SK-N-SH treated with all-trans-retinoic acid at 6 μM for 48 hours (cell line): Measurements from ENCODE around the gene PHIP.

Experiments used
- ATAC-seq: fragments of 200-7000 bp; cut with Tn5 transposase; 3 replicates; pipeline ENCODE4 v1.9.1; 2020; ENCODE audit warnings: mild to moderate bottlenecking, moderate library complexity
- ARNTL ChIP-seq: fragments of 450-650 bp; formaldehyde crosslinking; IDR thresholded peaks from 2 replicates; pipeline ENCODE4 v1.5.0; 2020; ENCODE audit warnings: low read depth, mild to moderate bottlenecking, moderate library complexity, borderline replicate concordance
- BACH2 ChIP-seq: fragments of 250-450 bp; sonication (Bioruptor Pico); IDR thresholded peaks from 2 replicates; pipeline ENCODE4 v1.9.0; 2021; ENCODE audit warnings: mild to moderate bottlenecking, borderline replicate concordance
- CSDC2 ChIP-seq: fragments of 250-450 bp; sonication (Bioruptor Pico); IDR thresholded peaks from 2 replicates; pipeline ENCODE4 v1.5.0; 2020; ENCODE audit warnings: mild to moderate bottlenecking, moderate library complexity
- ESRRG ChIP-seq: fragments of 250-450 bp; sonication (Bioruptor Pico); IDR thresholded peaks from 2 replicates; pipeline ENCODE4 v1.6.1; 2021; ENCODE audit warnings: mild to moderate bottlenecking
- GLIS3 ChIP-seq: fragments of 250-450 bp; sonication (Bioruptor Pico); IDR thresholded peaks from 2 replicates; pipeline ENCODE4 v1.5.0; 2020; ENCODE audit warnings: mild to moderate bottlenecking, moderate library complexity
- ISL1 ChIP-seq: fragments of 250-450 bp; sonication (Bioruptor Pico); IDR thresholded peaks from 2 replicates; pipeline ENCODE4 v2.1.2; 2022; ENCODE audit warnings: mild to moderate bottlenecking, moderate library complexity
- OSR1 ChIP-seq: fragments of 250-450 bp; sonication (Bioruptor Pico); IDR thresholded peaks from 2 replicates; pipeline ENCODE4 v1.8.0; 2022; ENCODE audit warnings: moderate library complexity, mild to moderate bottlenecking, inconsistent platforms
- PATZ1 ChIP-seq: fragments of 250-450 bp; sonication (Bioruptor Pico); IDR thresholded peaks from 2 replicates; pipeline ENCODE4 v1.8.0; 2020; ENCODE audit warnings: mild to moderate bottlenecking, moderate library complexity, borderline replicate concordance
- PPARA ChIP-seq: fragments of 250-450 bp; sonication (Bioruptor Pico); IDR thresholded peaks from 2 replicates; pipeline ENCODE4 v1.5.0; 2020; ENCODE audit warnings: mild to moderate bottlenecking, borderline replicate concordance
- RARB ChIP-seq: fragments of 250-450 bp; sonication (Bioruptor Pico); IDR thresholded peaks from 2 replicates; pipeline ENCODE4 v1.8.0; 2021; ENCODE audit warnings: mild to moderate bottlenecking, moderate library complexity
- SNAI2 ChIP-seq: fragments of 250-450 bp; sonication (Bioruptor Pico); IDR thresholded peaks from 2 replicates; pipeline ENCODE4 v1.5.0; 2020; ENCODE audit warnings: mild to moderate bottlenecking, moderate library complexity
- TCF4 ChIP-seq: fragments of 250-450 bp; sonication (Bioruptor Pico); IDR thresholded peaks from 2 replicates; pipeline ENCODE4 v1.8.0; 2021; ENCODE audit warnings: mild to moderate bottlenecking, moderate library complexity, borderline replicate concordance
- TOX ChIP-seq: fragments of 250-450 bp; sonication (Bioruptor Pico); IDR thresholded peaks from 2 replicates; pipeline ENCODE4 v1.8.0; 2021; ENCODE audit warnings: mild to moderate bottlenecking, moderate library complexity, borderline replicate concordance
- TSHZ2 ChIP-seq: fragments of 250-450 bp; sonication (Bioruptor Pico); IDR thresholded peaks from 2 replicates; pipeline ENCODE4 v1.5.0; 2020; ENCODE audit warnings: mild to moderate bottlenecking, moderate library complexity
- ZC3H10 ChIP-seq: fragments of 250-450 bp; sonication (Bioruptor Pico); IDR thresholded peaks from 2 replicates; pipeline ENCODE4 v1.5.1; 2021; ENCODE audit warnings: mild to moderate bottlenecking, moderate library complexity
- ZFP30 ChIP-seq: fragments of 450-650 bp; formaldehyde crosslinking; IDR thresholded peaks from 2 replicates; pipeline ENCODE4 v1.5.0; 2022; ENCODE audit warnings: mild to moderate bottlenecking, moderate library complexity
- ZNF565 ChIP-seq: fragments of 450-650 bp; formaldehyde crosslinking; conservative IDR thresholded peaks from 2 replicates; pipeline ENCODE4 v1.5.0; 2020; ENCODE audit warnings: low read depth, mild to moderate bottlenecking, moderate library complexity
- ZNF70 ChIP-seq: fragments of 450-650 bp; formaldehyde crosslinking; IDR thresholded peaks from 2 replicates; pipeline ENCODE4 v1.5.0; 2020; ENCODE audit warnings: mild to moderate bottlenecking, moderate library complexity
- ZNF8 ChIP-seq: fragments of 450-650 bp; formaldehyde crosslinking; IDR thresholded peaks from 2 replicates; pipeline ENCODE4 v1.5.0; 2020; ENCODE audit warnings: mild to moderate bottlenecking, moderate library complexity
- TF ChIP-seq, protein P1 (sequence below): fragments of 250-450 bp; sonication (Bioruptor Pico); IDR thresholded peaks from 2 replicates; pipeline ENCODE4 v1.5.1; 2020; ENCODE audit warnings: low read depth, mild to moderate bottlenecking, moderate library complexity
- TF ChIP-seq, protein P2 (sequence below): fragments of 250-450 bp; sonication (Bioruptor Pico); IDR thresholded peaks from 2 replicates; pipeline ENCODE4 v1.8.0; 2021; ENCODE audit warnings: low read depth, mild to moderate bottlenecking, moderate library complexity, borderline replicate concordance

PHIP gene

DNA sequence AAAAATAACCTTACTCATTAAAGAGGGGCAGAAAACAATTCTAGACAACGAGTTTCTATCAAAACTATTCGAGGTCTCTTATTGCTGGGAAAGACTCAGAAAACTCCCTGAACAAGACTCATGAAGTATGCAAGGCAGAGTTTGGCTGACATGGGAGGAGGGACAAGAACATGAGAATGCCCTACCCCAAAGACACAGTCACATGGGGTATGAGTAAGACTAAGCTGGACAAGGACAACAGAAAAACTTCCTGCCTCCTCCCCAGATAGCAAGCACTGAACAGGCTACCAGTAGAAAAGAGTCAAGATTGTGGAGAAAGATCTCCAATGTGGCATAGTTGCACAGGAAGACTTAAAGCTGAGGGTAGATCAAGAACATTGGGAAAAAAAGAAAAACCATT, 39.7 kb upstream of the PHIP start:
- ATAC-seq, result no peak
- TF ChIP-seq PPARA (CRISPR knock-in tag) (no peak), RARB (no peak), ESRRG (no peak), ZC3H10 (CRISPR knock-in tag) (no peak), CSDC2 (CRISPR knock-in tag) (no peak), ZNF70 (no peak), PATZ1 (CRISPR knock-in tag) (no peak), ISL1 (CRISPR knock-in tag) (no peak), GLIS3 (CRISPR knock-in tag) (no peak), ARNTL (CRISPR knock-in tag) (no peak), TCF4 (CRISPR knock-in tag) (no peak), BACH2 (CRISPR knock-in tag) (no peak), SNAI2 (CRISPR knock-in tag) (no peak), TSHZ2 (CRISPR knock-in tag) (no peak), TOX (CRISPR knock-in tag) (no peak), ZNF565 (CRISPR knock-in tag) (no peak), ZNF8 (CRISPR knock-in tag) (no peak), ZFP30 (CRISPR knock-in tag) (no peak)
- TF ChIP-seq, protein P1, sequence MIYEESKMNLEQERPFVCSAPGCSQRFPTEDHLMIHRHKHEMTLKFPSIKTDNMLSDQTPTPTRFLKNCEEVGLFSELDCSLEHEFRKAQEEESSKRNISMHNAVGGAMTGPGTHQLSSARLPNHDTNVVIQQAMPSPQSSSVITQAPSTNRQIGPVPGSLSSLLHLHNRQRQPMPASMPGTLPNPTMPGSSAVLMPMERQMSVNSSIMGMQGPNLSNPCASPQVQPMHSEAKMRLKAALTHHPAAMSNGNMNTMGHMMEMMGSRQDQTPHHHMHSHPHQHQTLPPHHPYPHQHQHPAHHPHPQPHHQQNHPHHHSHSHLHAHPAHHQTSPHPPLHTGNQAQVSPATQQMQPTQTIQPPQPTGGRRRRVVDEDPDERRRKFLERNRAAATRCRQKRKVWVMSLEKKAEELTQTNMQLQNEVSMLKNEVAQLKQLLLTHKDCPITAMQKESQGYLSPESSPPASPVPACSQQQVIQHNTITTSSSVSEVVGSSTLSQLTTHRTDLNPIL (CRISPR knock-in tag), result no peak
- TF ChIP-seq, protein P2, sequence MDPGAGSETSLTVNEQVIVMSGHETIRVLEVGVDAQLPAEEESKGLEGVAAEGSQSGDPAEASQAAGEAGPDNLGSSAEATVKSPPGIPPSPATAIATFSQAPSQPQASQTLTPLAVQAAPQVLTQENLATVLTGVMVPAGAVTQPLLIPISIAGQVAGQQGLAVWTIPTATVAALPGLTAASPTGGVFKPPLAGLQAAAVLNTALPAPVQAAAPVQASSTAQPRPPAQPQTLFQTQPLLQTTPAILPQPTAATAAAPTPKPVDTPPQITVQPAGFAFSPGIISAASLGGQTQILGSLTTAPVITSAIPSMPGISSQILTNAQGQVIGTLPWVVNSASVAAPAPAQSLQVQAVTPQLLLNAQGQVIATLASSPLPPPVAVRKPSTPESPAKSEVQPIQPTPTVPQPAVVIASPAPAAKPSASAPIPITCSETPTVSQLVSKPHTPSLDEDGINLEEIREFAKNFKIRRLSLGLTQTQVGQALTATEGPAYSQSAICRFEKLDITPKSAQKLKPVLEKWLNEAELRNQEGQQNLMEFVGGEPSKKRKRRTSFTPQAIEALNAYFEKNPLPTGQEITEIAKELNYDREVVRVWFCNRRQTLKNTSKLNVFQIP, result no peak

GRCh38 chr6:79115553-79116182, 37.6 kb upstream of the PHIP start:
- TF ChIP-seq OSR1 (CRISPR knock-in tag) (no peak), PPARA (CRISPR knock-in tag) (no peak), ZNF70 (no peak), GLIS3 (CRISPR knock-in tag) (no peak), TCF4 (CRISPR knock-in tag) (no peak), SNAI2 (CRISPR knock-in tag) (no peak)
- TF ChIP-seq, protein P1 (CRISPR knock-in tag), result no peak
- ATAC-seq, result no peak

- TF ChIP-seq, protein P2, result no peak
- no peak for TF ChIP-seq TOX (CRISPR knock-in tag)
- TF ChIP-seq ISL1 (CRISPR knock-in tag), result no peak
- TF ChIP-seq CSDC2 (CRISPR knock-in tag), result no peak
- no peak for TF ChIP-seq GLIS3 (CRISPR knock-in tag)
- no peak for TF ChIP-seq SNAI2 (CRISPR knock-in tag)
- no peak for TF ChIP-seq ESRRG
- no peak for TF ChIP-seq BACH2 (CRISPR knock-in tag)
- TF ChIP-seq, all 23 proteins: peak for 0
- ATAC-seq, result no peak
Measured at GRCh38 chr6:79111549-79111948, 33.5 kb upstream of the PHIP start.
